Naive B cell (primary cell): ENCODE results near the gene CTNS. TPM values are rescaled to one million over a fixed set of nuclear protein-coding genes. Genes with fewer than 3 reads are reported as not detected.
"Not testable (repeated sequence)": the region's sequence is repeated elsewhere in the genome, so short reads cannot be mapped to it uniquely, and the experiment has no call there.

ENCODE experiments used
- ATAC-seq, 2 donors: fragments of 150-1000 bp; cut with Tn5 transposase; 2 replicates each; pipeline ENCODE4 v1.10.0; 2021; ENCODE audit warnings: low read depth in 2 of 2, mild to moderate bottlenecking in 2 of 2, moderate library complexity in 2 of 2
- DNase-seq: peaks from one replicate; pipeline ENCODE4 v3.0.0; 2022
- H3K27ac Mint-ChIP-seq, 6 donors: one replicate each; pipeline ENCODE4 v1.8.0; 2020 to 2022; ENCODE audit warnings: mild to moderate bottlenecking in 6 of 6, mixed read lengths in 6 of 6, moderate library complexity in 5 of 6, inconsistent platforms in 2 of 6
- H3K27me3 Mint-ChIP-seq, 3 donors: one replicate each; pipeline ENCODE4 v1.8.0; 2021 to 2022; ENCODE audit warnings: mixed read lengths in 3 of 3, mild to moderate bottlenecking in 1 of 3
- H3K36me3 Mint-ChIP-seq, 2 donors: one replicate each; pipeline ENCODE4 v1.8.0; 2020 to 2022; ENCODE audit warnings: mixed read lengths in 2 of 2, inconsistent platforms in 1 of 2, mild to moderate bottlenecking in 1 of 2
- H3K4me1 Mint-ChIP-seq, 3 donors: one replicate each; pipeline ENCODE4 v1.8.0; 2020 to 2022; ENCODE audit warnings: mixed read lengths in 3 of 3, inconsistent platforms in 1 of 3, mild to moderate bottlenecking in 1 of 3, moderate library complexity in 1 of 3
- H3K4me3 Mint-ChIP-seq, 8 donors: one replicate each; pipeline ENCODE4 v1.8.0; 2020 to 2022; ENCODE audit warnings: mild to moderate bottlenecking in 8 of 8, mixed read lengths in 8 of 8, moderate library complexity in 8 of 8, inconsistent platforms in 2 of 8
- H3K9me3 Mint-ChIP-seq, 7 donors: one replicate each; pipeline ENCODE4 v1.8.0; 2020 to 2022; ENCODE audit warnings: mixed read lengths in 7 of 7, mild to moderate bottlenecking in 5 of 7, inconsistent platforms in 2 of 7, moderate library complexity in 1 of 7
- polyA plus RNA-seq, 6 donors: library from polyadenylated mRNA; unstranded; fragments of 300-500 nt; fragmentation: Illumina TruSeq; gene quantifications; one replicate each; pipeline ENCODE4 v1.2.3, GENCODE V29; 2021; ENCODE audit warnings: low read depth in 6 of 6

Gene CTNS
- polyA plus RNA-seq, 6 donors from 2014 or later, result 9.2 to 14.5 (median 10.2) TPM

- no peak for DNase-seq
- peak overlapping the region in 3 of 6 donors; percentile 53 to 66 (median 57) for H3K27ac Mint-ChIP-seq
- H3K36me3 Mint-ChIP-seq, result peaks cover 0 to 4% of the 10 kb centered on the region in 2 donors
- H3K27me3 Mint-ChIP-seq, result no peaks in the 10 kb centered on the region
- ATAC-seq, result no peak
- H3K4me3 Mint-ChIP-seq, result peak overlapping the region in 1 of 8 donors; percentile 30
- H3K4me1 Mint-ChIP-seq, result peaks cover 24 to 73% (median 48%) of the 10 kb centered on the region in 3 donors
- peaks cover 0 to 5% (median 0%) of the 10 kb centered on the region in 7 donors for H3K9me3 Mint-ChIP-seq
Measured at GRCh38 chr17:3704931-3705717, 68.6 kb downstream of the CTNS start.

GRCh38 chr17:3705718-3705984 lies 69.1 kb downstream of the CTNS start:
- not testable (repeated sequence) for ATAC-seq
- H3K4me1 Mint-ChIP-seq, result peaks cover 25 to 75% (median 48%) of the 10 kb centered on the region in 3 donors

GRCh38 chr17:3708366-3708765 lies 71.8 kb downstream of the CTNS start:
- DNase-seq (no peak), ATAC-seq (no peak)
- peak overlapping the region in 1 of 6 donors; percentile 53 for H3K27ac Mint-ChIP-seq
- peak overlapping the region in 6 of 8 donors; percentile 15 to 73 (median 44) for H3K4me3 Mint-ChIP-seq
- no peaks in the 10 kb centered on the region for H3K36me3 Mint-ChIP-seq
- peaks cover 39 to 80% (median 61%) of the 10 kb centered on the region in 3 donors for H3K4me1 Mint-ChIP-seq
- no peaks in the 10 kb centered on the region for H3K9me3 Mint-ChIP-seq
- H3K27me3 Mint-ChIP-seq, result no peaks in the 10 kb centered on the region

More at GRCh38 chr17:3705718-3705984, 69.1 kb downstream of the CTNS start:
- H3K27me3 Mint-ChIP-seq, H3K36me3 Mint-ChIP-seq, H3K9me3 Mint-ChIP-seq, DNase-seq, H3K27ac Mint-ChIP-seq: not testable (repeated sequence)
- H3K4me3 Mint-ChIP-seq, result peak overlapping the region in 1 of 8 donors; percentile 30

- Mint-ChIP-seq H3K36me3 (peaks cover 5 to 9% of the 10 kb centered on the region in 2 donors), H3K27me3 (no peaks in the 10 kb centered on the region), H3K4me1 (peaks cover 41 to 67% (median 54%) of the 10 kb centered on the region in 3 donors), H3K27ac (peak overlapping the region; percentile 86 to 99 (median 94)), H3K9me3 (no peaks in the 10 kb centered on the region), H3K4me3 (peak overlapping the region; percentile 70 to 91 (median 89))
- DNase-seq (peak; percentile 91), ATAC-seq (peak; percentile 94)
Measured at GRCh38 chr17:3710951-3711383, 74.4 kb downstream of the CTNS start.

Other genes with a start within 250 kb of the CTNS start
- gene OR1E1, start 238.3 kb upstream of the CTNS start, polyA plus RNA-seq, result not detected
- gene OR3A3, start 225.4 kb upstream of the CTNS start, polyA plus RNA-seq, result not detected
- not detected for gene OR1E2, start 202.9 kb upstream of the CTNS start, polyA plus RNA-seq
- gene SPATA22, start 164.9 kb upstream of the CTNS start, polyA plus RNA-seq, result not detected
- gene ASPA, start 160.8 kb upstream of the CTNS start, polyA plus RNA-seq, result not detected
- gene TRPV3, start 78.9 kb upstream of the CTNS start, polyA plus RNA-seq, result under 1 TPM in 2 of 6 donors, not detected in 4; 0.19 to 0.21 TPM
- gene TRPV1, start 27.3 kb upstream of the CTNS start, polyA plus RNA-seq, result 1 to 10 TPM in 1 of 6 donors, under 1 TPM in 3, not detected in 2; 0.13 to 1.2 (median 0.52) TPM
- gene SHPK, start 510 bp upstream of the CTNS start, polyA plus RNA-seq, result 1 to 10 TPM; 4.3 to 8.4 (median 6.6) TPM
- 10 to 100 TPM; 37.1 to 56.5 (median 45.1) TPM for gene TAX1BP3, start 31.8 kb downstream of the CTNS start, polyA plus RNA-seq
- 10 to 100 TPM; 38.9 to 83.4 (median 55.2) TPM for gene EMC6, start 32.1 kb downstream of the CTNS start, polyA plus RNA-seq
- gene P2RX5, start 59.4 kb downstream of the CTNS start, polyA plus RNA-seq, result 100 to 1,000 TPM; 377 to 864 (median 638) TPM
- gene HASPIN, start 87.1 kb downstream of the CTNS start, polyA plus RNA-seq, result 1 to 10 TPM in 1 of 6 donors, under 1 TPM in 5; 0.19 to 2.3 (median 0.74) TPM
- 100 to 1,000 TPM in 5 of 6 donors, 10 to 100 TPM in 1; 93.9 to 177 (median 158) TPM for gene ITGAE, start 164.4 kb downstream of the CTNS start, polyA plus RNA-seq
- 10 to 100 TPM in 5 of 6 donors, 1 to 10 TPM in 1; 9.4 to 34.1 (median 13.2) TPM for gene NCBP3, start 209.5 kb downstream of the CTNS start, polyA plus RNA-seq